OCI-LY3 (cell line): ENCODE data around the gene GALNT14.

Experiments used
- H2AFZ ChIP-seq: fragments of 200-600, 300-600 bp; shearing (Covaris generic); 2 replicates; pipeline ENCODE4 v1.6.0; 2014; ENCODE audit warnings: antibody characterized with exemption, low read depth, low read length
- H3K27ac ChIP-seq: fragments of 200-600, 300-600 bp; sonication (generic); 2 replicates; pipeline ENCODE4 v1.5.1; 2014; ENCODE audit warnings: mild to moderate bottlenecking, low read length, moderate library complexity, mixed read lengths
- H3K27me3 ChIP-seq: fragments of 200-600, 300-600 bp; sonication (generic); 2 replicates; pipeline ENCODE4 v1.6.1; 2014; ENCODE audit warnings: low read depth, low read length, mixed read lengths
- H3K36me3 ChIP-seq: fragments of 200-600, 300-600 bp; sonication (generic); replicated peaks from 2 replicates; pipeline ENCODE3; 2014; ENCODE audit warnings: low read depth, low read length, mixed read lengths
- H3K4me1 ChIP-seq: fragments of 300-600, 200-600 bp; sonication (generic); 2 replicates; pipeline ENCODE4 v1.6.1; 2014; ENCODE audit warnings: low read length, mixed read lengths
- H3K4me2 ChIP-seq: fragments of 200-600, 300-600 bp; sonication (generic); 2 replicates; pipeline ENCODE4 v1.6.1; 2014; ENCODE audit warnings: low read length, mixed read lengths
- H3K4me3 ChIP-seq: fragments of 300-600, 200-600 bp; sonication (generic); 2 replicates; pipeline ENCODE4 v1.5.1; 2014; ENCODE audit warnings: antibody characterized with exemption, mild to moderate bottlenecking, low read length, moderate library complexity
- H3K79me2 ChIP-seq: fragments of 300-600, 200-600 bp; shearing (Covaris generic); 2 replicates; pipeline ENCODE4 v1.6.1; 2014; ENCODE audit warnings: mild to moderate bottlenecking, low read length, mixed read lengths
- H3K9ac ChIP-seq: fragments of 300-600, 200-600 bp; shearing (Covaris generic); 2 replicates; pipeline ENCODE4 v1.6.0; 2014; ENCODE audit warnings: mild to moderate bottlenecking, low read length, moderate library complexity
- H3K9me3 ChIP-seq: fragments of 200-600, 300-600 bp; shearing (Covaris generic); 2 replicates; pipeline ENCODE4 v1.6.1; 2014; ENCODE audit warnings: low read length, mixed read lengths; ENCODE audit not compliant: insufficient read depth
- H4K20me1 ChIP-seq: fragments of 200-600, 300-600 bp; sonication (generic); 2 replicates; pipeline ENCODE4 v1.6.1; 2016; ENCODE audit warnings: low read length, mixed read lengths; ENCODE audit not compliant: insufficient read depth
- CTCF ChIP-seq: fragments of 200-600, 300-600 bp; sonication (generic); IDR thresholded peaks from 2 replicates; pipeline ENCODE4 v1.5.1; 2014; ENCODE audit warnings: antibody characterized with exemption, low read length, low read depth
- EZH2phosphoT487 ChIP-seq: fragments of 200-600 bp; shearing (Covaris generic); IDR thresholded peaks from 2 replicates; pipeline ENCODE4 v1.6.1; 2018; ENCODE audit warnings: antibody characterized with exemption, mixed run types, low read depth

GALNT14 gene

GRCh38 chr2:31020713-31021112 is 117.5 kb downstream of the GALNT14 start:
- H3K4me1 ChIP-seq, result peaks cover 62% of the 10 kb centered on the region
- no peaks in the 10 kb centered on the region for H3K27me3 ChIP-seq
- H3K9ac ChIP-seq, result no peak overlapping the region
- H3K9me3 ChIP-seq, result peaks cover 20% of the 10 kb centered on the region
- H3K4me2 ChIP-seq, result no peak overlapping the region
- H4K20me1 ChIP-seq, result no peaks in the 10 kb centered on the region
- no peak overlapping the region for H3K4me3 ChIP-seq
- TF ChIP-seq CTCF (no peak), EZH2phosphoT487 (no peak)
- H3K36me3 ChIP-seq, result peaks cover 77% of the 10 kb centered on the region
- no peak overlapping the region for H2AFZ ChIP-seq
- peak overlapping the region; percentile 98 for H3K27ac ChIP-seq
- peaks cover 93% of the 10 kb centered on the region for H3K79me2 ChIP-seq

- Histone ChIP-seq H3K4me1 (peaks cover 87% of the 10 kb centered on the region), H3K9me3 (peaks cover 20% of the 10 kb centered on the region), H3K36me3 (peaks cover 73% of the 10 kb centered on the region), H3K4me3 (peak overlapping the region; percentile 50; the same call in 1 of the 2 replicates), H2AFZ (no peak overlapping the region), H3K79me2 (peaks cover 93% of the 10 kb centered on the region), H3K9ac (peak overlapping the region; percentile 80), H4K20me1 (no peaks in the 10 kb centered on the region), H3K4me2 (peak overlapping the region; percentile 57), H3K27ac (peak overlapping the region; percentile 98), H3K27me3 (no peaks in the 10 kb centered on the region)
- TF ChIP-seq EZH2phosphoT487, result no peak
- TF ChIP-seq CTCF, result no peak
Observed at GRCh38 chr2:31018280-31018679, 120.0 kb downstream of the GALNT14 start.

GRCh38 chr2:31016648-31017047 is 121.6 kb downstream of the GALNT14 start:
- peaks cover 20% of the 10 kb centered on the region for H3K9me3 ChIP-seq
- H3K4me3 ChIP-seq, result no peak overlapping the region
- peak overlapping the region; percentile 98 for H3K27ac ChIP-seq
- no peaks in the 10 kb centered on the region for H4K20me1 ChIP-seq
- no peaks in the 10 kb centered on the region for H3K27me3 ChIP-seq
- H2AFZ ChIP-seq, result no peak overlapping the region
- peaks cover 71% of the 10 kb centered on the region for H3K36me3 ChIP-seq
- H3K4me2 ChIP-seq, result no peak overlapping the region
- peaks cover 93% of the 10 kb centered on the region for H3K79me2 ChIP-seq
- H3K9ac ChIP-seq, result peak overlapping the region; percentile 80; the same call in 1 of the 2 replicates
- H3K4me1 ChIP-seq, result peaks cover 94% of the 10 kb centered on the region
- TF ChIP-seq CTCF (no peak), EZH2phosphoT487 (no peak)

DNA sequence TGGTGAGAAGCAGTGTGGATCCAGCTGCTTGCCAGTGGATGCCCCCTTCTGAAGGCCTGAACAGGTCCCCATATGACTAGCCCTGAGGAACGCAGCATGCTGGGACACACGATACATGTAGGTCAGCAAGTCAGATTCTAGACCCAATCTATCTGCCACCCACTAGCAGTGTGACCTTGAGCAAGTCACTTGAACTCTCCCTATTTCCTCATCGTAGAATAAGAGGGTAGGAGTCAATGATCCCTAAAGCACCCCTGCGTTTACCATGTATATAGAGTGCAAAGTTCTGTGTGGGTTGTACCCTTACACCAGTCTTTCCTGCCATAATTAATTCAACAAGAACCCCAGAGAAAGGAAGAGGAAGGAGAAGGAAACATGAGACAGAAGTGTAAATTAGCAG is 123.7 kb downstream of the GALNT14 start:
- peak overlapping the region; percentile 70 for H3K9ac ChIP-seq
- no peaks in the 10 kb centered on the region for H3K27me3 ChIP-seq
- peaks cover 83% of the 10 kb centered on the region for H3K4me1 ChIP-seq
- H3K27ac ChIP-seq, result peak overlapping the region; percentile 98
- no peak overlapping the region for H2AFZ ChIP-seq
- H4K20me1 ChIP-seq, result no peaks in the 10 kb centered on the region
- peak overlapping the region; percentile 65 for H3K4me2 ChIP-seq
- no peak for TF ChIP-seq CTCF
- no peak for TF ChIP-seq EZH2phosphoT487
- H3K36me3 ChIP-seq, result peaks cover 58% of the 10 kb centered on the region
- H3K79me2 ChIP-seq, result peaks cover 89% of the 10 kb centered on the region
- H3K9me3 ChIP-seq, result peaks cover 14% of the 10 kb centered on the region
- peak overlapping the region; percentile 11; the same call in 1 of the 2 replicates for H3K4me3 ChIP-seq
